Measurements from ENCODE around the gene ZNF84.

The ZNF84 gene

DNA sequence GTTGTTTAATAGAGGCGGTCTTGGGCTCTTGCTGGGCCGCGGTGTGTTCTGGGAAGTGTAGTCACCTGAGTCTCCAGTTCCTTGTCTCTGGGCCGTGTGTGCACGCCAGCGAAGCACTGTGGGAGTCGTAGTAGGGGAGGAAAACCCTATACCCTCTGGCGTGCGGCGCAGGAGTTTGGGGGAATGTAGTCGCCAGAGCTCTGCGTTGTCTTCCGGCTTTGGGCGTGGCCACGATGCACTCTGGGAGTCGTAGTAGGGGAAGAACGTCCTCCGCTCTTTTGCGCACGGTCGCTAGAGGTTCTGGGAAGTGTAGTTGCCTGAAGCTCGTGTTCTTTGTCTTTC is 42.7 kb downstream of the ZNF84 start:
- Histone ChIP-seq H3K79me2 (ENCODE audit: low read length) (peaks cover 12% of the 10 kb centered on the region), H3K27ac (ENCODE audit: low read length) (peak overlapping the region; percentile 94), H3K4me3 (ENCODE audit: low read length) (peak overlapping the region; percentile 88), H3K4me1 (ENCODE audit: low read length) (peaks cover 19% of the 10 kb centered on the region), H3K9ac (ENCODE audit: low read length) (peak overlapping the region; percentile 95), H4K20me1 (ENCODE audit: insufficient read depth, low read length) (no peaks in the 10 kb centered on the region), H3K27me3 (ENCODE audit: low read depth, low read length) (no peaks in the 10 kb centered on the region), H3K4me2 (ENCODE audit: low read length) (peak overlapping the region; percentile 74), H2AFZ (ENCODE audit: low read depth, low read length) (peak overlapping the region; percentile 79), H3K9me3 (ENCODE audit: insufficient read depth, low read length) (peaks cover 53% of the 10 kb centered on the region), H3K36me3 (replicated peaks; ENCODE audit: low read depth, low read length) (peaks cover 42% of the 10 kb centered on the region)
- no peak for TF ChIP-seq EZH2phosphoT487 (IDR thresholded peaks at IDR 0.05; ENCODE audit: low read depth)
- TF ChIP-seq, protein P1, sequence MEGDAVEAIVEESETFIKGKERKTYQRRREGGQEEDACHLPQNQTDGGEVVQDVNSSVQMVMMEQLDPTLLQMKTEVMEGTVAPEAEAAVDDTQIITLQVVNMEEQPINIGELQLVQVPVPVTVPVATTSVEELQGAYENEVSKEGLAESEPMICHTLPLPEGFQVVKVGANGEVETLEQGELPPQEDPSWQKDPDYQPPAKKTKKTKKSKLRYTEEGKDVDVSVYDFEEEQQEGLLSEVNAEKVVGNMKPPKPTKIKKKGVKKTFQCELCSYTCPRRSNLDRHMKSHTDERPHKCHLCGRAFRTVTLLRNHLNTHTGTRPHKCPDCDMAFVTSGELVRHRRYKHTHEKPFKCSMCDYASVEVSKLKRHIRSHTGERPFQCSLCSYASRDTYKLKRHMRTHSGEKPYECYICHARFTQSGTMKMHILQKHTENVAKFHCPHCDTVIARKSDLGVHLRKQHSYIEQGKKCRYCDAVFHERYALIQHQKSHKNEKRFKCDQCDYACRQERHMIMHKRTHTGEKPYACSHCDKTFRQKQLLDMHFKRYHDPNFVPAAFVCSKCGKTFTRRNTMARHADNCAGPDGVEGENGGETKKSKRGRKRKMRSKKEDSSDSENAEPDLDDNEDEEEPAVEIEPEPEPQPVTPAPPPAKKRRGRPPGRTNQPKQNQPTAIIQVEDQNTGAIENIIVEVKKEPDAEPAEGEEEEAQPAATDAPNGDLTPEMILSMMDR (IDR thresholded peaks at IDR 0.05; ENCODE audit: low read depth, low read length), result no peak

DNA sequence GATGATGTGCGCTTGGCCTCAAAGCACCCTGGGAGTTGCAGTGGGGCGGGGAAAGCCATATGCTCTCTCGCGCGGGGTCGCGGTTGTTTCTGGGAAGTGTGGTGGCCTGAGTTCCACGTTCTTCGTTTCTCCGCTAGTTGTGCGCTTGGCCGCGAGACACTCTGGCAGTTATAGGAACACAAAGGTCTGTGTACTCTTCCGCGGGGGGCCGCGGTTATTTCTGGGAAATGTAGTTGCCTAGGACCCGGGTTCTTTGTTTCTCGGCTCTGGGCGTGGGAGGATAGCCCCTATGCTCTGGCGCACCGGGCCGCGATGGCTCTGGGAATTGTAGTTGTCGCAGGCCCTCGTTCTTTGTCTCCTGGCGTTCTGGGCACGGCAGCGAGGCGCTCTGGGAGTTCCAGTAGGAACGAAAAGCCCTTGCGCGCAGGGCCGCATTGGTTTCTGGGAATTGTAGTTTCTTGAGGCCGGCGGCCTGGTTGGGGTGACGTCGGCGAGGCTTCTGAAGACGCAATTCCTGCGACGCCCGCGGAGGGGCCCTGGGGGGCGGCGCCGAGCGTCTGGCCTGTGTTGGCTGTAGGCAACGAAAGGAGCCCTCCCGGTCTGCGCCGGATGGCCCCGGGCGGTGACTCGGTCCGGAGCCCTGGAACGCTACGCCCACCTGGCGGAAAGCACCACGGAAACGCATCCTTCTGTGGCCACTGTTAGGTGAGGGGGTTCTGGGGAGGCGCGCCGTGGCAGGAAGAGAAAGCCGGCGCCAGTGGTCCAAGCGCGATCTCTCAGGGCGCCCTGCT is 43.3 kb downstream of the ZNF84 start, which contains the start of gene ZNF140:
Gene ZNF140 (plus strand): TSS at position 556 of the 791 bp plus-strand sequence. CDS start 398 bp downstream, outside the sequence.
- Histone ChIP-seq H3K79me2 (ENCODE audit: low read length) (peaks cover 12% of the 10 kb centered on the region), H3K36me3 (replicated peaks; ENCODE audit: low read depth, low read length) (peaks cover 48% of the 10 kb centered on the region), H3K27ac (ENCODE audit: low read length) (peak within 1 kb of the TSS; percentile 94), H3K4me2 (ENCODE audit: low read length) (peak within 1 kb of the TSS; percentile 74), H3K9ac (ENCODE audit: low read length) (peak within 1 kb of the TSS; percentile 95), H3K4me3 (ENCODE audit: low read length) (peak within 1 kb of the TSS; percentile 88), H3K9me3 (ENCODE audit: insufficient read depth, low read length) (peaks cover 53% of the 10 kb centered on the region), H3K4me1 (ENCODE audit: low read length) (peaks cover 19% of the 10 kb centered on the region), H3K27me3 (ENCODE audit: low read depth, low read length) (no peaks in the 10 kb centered on the region), H2AFZ (ENCODE audit: low read depth, low read length) (peak within 1 kb of the TSS; percentile 79), H4K20me1 (ENCODE audit: insufficient read depth, low read length) (no peaks in the 10 kb centered on the region)
- TF ChIP-seq EZH2phosphoT487 (IDR thresholded peaks at IDR 0.05; ENCODE audit: low read depth), result no peak
- TF ChIP-seq, protein P1 (IDR thresholded peaks at IDR 0.05; ENCODE audit: low read depth, low read length), result no peak

DNA sequence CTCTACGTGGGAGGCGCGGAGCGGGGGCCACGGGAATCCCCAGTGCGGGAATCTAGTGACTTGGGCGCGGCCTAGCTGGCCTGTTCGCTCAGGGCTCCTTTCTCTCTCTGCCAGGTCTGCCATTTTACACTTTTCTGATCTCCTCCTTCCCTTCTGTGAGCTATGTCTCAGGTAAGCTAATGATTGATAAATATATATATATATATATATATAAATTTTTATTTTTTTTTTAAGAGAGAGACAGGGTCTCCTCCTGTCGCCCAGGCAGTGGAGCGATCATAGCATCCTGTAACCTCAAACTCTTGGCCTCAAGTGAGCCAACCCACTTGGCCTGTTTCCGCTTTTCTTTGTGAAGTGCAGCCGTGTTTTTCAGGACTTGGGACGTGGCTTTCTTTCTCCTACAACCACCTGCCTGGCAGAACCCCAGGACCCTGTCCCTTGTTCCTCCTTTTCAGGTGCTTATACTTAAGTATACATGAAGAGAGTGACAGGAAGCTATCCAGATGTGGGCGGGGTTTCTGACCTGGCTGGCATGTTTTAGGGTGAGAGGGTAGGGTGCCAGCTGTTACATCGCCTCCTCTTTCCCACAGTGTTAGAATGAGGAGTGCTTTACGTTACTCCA is 44.0 kb downstream of the ZNF84 start:
- peaks cover 50% of the 10 kb centered on the region for H3K9me3 ChIP-seq (ENCODE audit: insufficient read depth, low read length)
- H3K4me3 ChIP-seq (ENCODE audit: low read length), result peak overlapping the region; percentile 88
- H3K9ac ChIP-seq (ENCODE audit: low read length), result peak overlapping the region; percentile 95
- peaks cover 12% of the 10 kb centered on the region for H3K79me2 ChIP-seq (ENCODE audit: low read length)
- peak overlapping the region; percentile 64 for H3K4me2 ChIP-seq (ENCODE audit: low read length)
- H3K4me1 ChIP-seq (ENCODE audit: low read length), result peaks cover 19% of the 10 kb centered on the region
- peak overlapping the region; percentile 94 for H3K27ac ChIP-seq (ENCODE audit: low read length)
- no peaks in the 10 kb centered on the region for H3K27me3 ChIP-seq (ENCODE audit: low read depth, low read length)
- peak overlapping the region; percentile 48 for H2AFZ ChIP-seq (ENCODE audit: low read depth, low read length)
- H4K20me1 ChIP-seq (ENCODE audit: insufficient read depth, low read length), result no peaks in the 10 kb centered on the region
- no peak for TF ChIP-seq EZH2phosphoT487 (IDR thresholded peaks at IDR 0.05; ENCODE audit: low read depth)
- TF ChIP-seq, protein P1 (IDR thresholded peaks at IDR 0.05; ENCODE audit: low read depth, low read length), result no peak
- peaks cover 55% of the 10 kb centered on the region for H3K36me3 ChIP-seq (replicated peaks; ENCODE audit: low read depth, low read length)

DNA sequence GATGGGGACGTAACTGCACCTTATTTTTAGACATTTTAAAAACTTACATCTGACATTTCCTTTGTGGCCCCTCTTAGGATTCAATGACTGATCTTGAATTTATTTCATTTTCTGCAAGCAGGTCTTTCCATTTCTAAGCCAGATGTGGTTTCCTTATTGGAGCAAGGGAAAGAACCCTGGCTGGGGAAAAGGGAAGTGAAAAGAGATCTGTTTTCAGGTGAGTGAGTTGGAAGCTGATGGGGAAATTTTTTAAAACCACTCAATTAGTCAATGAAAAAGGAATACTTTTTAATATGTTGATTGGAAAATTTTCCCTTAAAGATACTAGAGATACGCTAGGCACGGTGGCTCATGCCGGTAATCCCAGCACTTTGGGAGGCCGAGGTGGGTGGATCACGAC is 46.0 kb downstream of the ZNF84 start:
- Histone ChIP-seq H3K4me1 (ENCODE audit: low read length) (peaks cover 19% of the 10 kb centered on the region), H3K9me3 (ENCODE audit: insufficient read depth, low read length) (peaks cover 50% of the 10 kb centered on the region), H3K79me2 (ENCODE audit: low read length) (peaks cover 12% of the 10 kb centered on the region), H3K9ac (ENCODE audit: low read length) (no peak overlapping the region), H3K27me3 (ENCODE audit: low read depth, low read length) (no peaks in the 10 kb centered on the region), H2AFZ (ENCODE audit: low read depth, low read length) (no peak overlapping the region), H3K27ac (ENCODE audit: low read length) (no peak overlapping the region), H4K20me1 (ENCODE audit: insufficient read depth, low read length) (no peaks in the 10 kb centered on the region), H3K36me3 (replicated peaks; ENCODE audit: low read depth, low read length) (peaks cover 75% of the 10 kb centered on the region), H3K4me2 (ENCODE audit: low read length) (no peak overlapping the region), H3K4me3 (ENCODE audit: low read length) (no peak overlapping the region)
- no peak for TF ChIP-seq EZH2phosphoT487 (IDR thresholded peaks at IDR 0.05; ENCODE audit: low read depth)
- TF ChIP-seq, protein P1 (IDR thresholded peaks at IDR 0.05; ENCODE audit: low read depth, low read length), result no peak
